Measurements from ENCODE around the gene PKD2L1.
"Not testable (repeated sequence)": the region's sequence is repeated elsewhere in the genome, so short reads cannot be mapped to it uniquely, and the experiment has no call there.

Gene PKD2L1

DNA sequence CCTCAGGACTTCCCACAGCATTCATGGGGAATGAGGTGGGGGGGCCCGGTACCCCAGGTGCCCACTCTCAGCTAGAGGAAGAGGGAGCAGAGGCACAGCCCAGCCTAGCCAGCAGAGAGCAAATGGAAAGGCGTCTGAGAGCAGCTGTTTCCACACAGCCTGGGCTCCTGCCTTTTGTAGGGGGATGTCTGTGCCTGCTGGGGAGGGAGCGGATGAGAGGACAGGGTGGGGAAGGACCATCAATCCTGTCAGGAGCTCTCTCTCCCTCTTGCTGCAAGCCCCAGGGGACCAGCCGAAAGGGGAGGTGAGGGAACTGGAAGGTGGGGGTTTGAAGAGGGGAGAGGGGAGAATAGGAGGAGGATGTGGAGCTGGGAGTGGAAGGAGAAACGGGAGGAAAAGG lies at the start of gene PKD2L1:
PKD2L1 (minus strand) TSS at position 150 of the 400 bp plus-strand sequence; CDS start at position 25, 125 bp downstream.
- DNase-seq: no peak

DNA sequence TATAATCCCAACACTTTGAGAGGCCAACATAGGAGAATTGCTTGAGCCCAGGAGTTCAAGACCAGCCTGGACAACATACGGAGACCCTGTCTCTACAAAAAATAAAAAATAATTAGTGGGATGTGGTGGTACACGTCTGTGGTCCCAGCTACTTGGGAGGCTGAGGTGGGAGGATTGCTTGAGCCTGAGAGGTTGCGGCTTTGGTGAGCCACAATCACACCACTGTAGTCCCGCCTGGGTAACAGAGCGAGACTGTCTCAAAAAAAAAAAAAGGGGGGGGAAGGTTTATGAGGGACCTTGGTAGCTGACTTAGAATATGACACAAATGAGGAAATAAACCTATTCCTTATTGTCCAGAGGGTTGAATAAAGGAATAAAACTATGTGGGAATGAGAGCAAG lies 47.8 kb upstream of the PKD2L1 start:
- no peak for DNase-seq

DNA sequence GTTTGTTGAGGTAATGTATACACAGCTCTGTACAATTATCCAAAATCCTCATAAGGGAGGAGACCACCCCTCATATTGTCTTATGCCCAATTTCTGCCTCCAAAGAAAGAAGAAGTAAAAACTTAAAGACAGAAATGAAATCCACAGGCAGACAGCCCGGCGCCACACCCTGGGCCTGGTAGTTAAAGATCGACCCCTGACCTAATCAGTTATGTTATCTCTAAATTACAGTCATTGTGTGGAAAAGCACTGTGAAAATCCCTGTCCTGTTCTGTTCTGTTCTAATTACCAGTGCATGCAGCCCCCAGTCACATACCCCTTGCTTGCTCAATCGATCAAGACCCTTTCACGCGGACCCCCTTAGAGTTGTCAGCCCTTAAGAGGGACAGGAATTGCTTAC lies 46.6 kb upstream of the PKD2L1 start:
- DNase-seq: not testable (repeated sequence)

DNA sequence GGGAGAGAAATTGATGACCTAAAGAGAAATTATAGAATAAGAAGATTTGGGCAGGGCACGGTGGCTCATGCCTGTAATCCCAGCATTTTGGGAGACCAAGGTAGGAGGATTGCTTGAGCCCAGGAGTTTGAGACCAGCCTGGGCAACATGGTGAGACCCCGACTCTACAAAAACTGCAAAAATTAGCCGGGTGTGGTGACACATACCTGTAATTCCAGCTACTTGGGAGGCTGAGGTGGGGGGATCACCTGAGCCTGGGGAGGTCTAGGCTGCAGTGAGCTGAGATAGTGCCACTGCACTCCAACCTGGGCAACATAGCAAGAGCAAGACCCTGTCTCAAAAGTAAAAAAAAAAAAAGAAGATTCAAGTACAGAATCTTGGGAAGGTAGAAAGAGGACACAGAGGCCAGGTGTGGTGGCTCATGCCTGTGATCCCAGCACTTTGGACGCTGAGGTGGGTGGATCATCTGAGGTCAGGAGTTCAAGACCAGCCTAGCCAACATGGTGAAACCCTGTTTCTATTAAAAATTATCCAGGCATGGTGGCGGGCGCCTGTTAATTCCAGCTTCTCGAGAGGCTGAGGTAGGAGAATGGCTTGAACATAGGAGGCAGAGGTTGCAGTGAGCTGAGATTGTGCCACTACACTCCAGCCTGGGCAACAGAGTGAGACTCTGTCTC lies 44.8 kb upstream of the PKD2L1 start:
- not testable (repeated sequence) for DNase-seq

DNA sequence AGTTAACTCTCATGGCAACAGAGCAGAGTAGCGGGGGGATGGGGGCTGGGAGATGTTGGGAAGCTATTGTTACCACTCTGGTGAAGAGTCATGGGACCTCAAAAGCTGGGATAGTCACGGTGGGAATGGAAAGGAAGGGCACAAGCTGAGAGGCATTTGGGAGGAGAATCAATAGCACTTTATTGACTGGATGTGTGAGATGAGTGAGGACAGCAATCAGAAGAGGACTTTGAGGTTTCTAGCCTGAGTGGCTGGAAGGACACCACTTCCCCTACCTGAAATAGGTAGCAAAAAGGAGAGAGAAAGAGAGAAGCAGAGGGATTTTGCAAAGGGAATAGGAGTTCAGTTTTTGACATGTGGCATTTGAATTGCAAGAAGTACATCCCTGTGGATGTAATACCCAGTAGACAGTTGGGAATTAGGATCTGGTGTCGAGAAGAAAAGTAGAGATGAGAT lies 44.2 kb upstream of the PKD2L1 start:
- DNase-seq: no peak

DNA sequence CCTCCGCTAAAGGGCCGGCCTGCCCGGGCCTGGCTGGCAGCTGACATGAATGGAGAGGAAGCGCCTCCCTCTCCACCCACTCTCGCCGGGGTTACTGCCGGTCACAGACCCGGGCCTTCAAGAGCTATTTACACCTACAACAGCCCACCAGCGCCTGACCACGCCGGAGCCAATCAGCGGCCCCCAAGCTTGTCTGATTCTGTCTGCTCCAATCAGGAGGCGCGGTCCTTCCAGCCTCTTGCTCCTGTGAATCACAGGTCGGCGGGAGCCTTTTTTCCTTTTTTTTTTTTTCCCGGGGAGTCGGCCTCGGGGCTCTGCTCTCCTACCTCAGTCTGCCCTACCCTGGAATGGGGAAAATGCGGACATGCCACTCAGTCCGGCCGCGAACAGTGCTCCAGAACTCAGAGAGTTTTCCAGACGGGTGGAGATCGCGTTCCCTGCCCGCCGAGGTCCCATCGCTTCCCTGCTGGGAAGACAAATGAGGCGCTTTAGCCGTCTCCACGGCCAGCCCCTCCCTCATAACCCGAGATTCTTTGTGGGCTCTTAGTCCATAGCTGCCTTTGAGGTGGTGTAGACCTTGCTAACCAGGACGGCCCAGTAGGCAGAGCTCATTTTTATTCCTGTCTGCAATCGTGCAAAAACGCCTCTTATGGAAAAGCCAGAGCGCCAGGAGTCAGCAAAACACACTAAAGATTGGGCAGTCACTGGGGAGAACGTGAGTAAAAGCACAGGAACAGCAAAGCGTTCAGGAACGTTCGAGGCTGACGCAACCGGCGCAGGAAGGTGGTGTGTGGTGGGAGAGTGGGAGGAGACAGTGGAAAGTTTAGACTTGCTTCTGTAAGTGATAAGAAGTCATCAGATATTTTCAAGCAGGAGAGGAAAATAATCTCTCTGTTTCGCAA lies 43.5 kb upstream of the PKD2L1 start:
- DNase-seq: peak; percentile 79

DNA sequence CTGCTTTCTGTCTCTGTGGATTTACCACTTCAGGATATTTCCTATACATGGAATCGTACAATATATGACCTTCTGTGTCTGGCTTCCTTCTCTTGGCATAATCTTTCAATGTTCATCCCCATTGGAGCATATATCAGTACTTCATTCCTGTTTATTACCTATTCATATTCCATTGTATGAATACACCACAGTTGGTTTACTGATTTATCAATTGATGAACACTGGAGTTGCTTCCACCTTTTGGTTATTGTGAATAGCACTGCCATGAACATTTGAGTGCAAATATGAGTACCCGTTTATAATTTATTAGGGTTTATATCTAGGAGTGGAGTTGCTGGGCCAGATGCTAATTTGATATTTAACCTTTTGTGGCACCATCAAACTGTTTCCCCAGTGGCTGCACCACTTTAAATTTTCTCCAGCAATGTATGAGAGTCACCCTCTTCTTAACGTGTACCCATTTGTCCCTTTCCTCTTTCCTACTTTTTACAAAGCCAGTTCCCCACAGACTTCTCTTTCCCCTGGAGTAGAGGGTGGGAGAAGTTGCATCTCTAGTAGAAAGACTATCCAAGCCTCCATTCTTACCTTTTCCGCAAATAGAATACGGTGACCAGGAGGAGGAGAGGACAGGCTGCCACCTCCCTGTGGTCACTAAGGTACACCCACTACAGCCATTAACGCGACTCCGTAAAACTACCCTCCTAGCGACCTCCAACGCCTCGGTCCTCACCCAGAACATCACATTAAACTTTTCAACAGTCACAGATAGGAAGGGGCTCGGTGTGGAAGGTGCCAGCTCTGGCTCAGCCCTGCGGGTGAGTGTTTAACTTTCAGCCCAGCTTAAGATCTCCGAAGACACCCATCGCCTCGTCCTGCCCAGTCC lies 42.6 kb upstream of the PKD2L1 start:
- no peak for DNase-seq

DNA sequence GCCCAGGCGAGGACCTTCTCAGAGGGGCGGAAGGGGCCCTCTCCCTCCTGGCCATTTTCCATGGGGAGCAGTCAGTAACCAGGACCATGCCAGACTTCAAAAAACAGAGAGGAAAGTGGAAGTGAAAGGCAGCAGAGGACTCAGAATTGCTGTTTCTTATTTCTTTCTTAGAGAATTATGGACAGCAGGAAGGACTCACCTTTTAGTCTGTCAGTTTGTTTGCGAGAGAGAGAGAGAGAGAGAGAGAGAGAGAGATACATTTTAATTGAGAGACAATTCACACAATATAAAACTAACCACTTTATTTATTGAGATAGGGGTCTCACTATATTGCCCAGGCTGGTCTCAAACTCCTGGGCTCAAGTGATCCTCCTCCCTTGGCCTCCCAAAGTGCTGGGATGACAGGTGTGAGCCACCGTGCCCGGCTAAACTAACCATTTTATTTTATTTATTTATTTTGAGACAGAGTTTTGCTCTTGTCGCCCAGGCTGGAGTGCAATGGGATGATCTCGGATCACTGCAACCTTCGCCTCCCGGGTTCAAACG lies 41.5 kb upstream of the PKD2L1 start:
- DNase-seq: no peak

DNA sequence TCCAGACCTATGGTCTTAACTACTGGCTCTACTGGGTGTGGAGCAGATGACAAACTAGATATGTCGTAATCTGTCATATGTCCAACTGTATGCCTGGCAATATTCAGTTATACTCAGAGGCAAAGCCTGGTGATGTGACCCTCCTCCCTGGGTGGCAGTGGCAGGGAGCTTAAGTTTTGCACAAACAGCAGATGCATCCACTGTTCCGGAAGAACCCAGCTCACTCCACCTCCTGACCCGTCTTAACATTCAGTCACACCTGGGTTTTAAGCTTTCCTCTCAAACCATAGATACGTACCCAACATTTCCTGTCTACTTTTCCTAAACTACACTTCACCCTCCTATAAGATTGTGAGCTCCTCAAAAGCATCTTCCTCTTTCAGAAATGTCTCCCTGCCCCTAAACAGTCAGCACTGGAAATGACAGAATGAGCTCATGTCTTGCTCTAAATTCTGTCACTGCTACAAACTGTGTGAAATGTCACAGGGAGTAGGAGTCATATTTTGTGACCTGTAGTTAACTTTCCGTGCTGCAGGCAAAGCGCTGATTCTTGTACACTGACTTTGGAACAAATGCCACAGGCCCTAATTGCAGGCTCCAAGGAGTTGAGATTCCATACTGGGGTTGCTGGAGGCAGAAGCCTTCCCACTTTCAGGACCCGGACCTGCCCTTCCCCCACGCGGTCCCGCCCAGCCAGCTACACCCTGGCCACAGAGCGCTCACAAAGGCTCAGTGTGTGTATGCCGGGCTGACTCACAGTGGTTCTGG lies 40.9 kb upstream of the PKD2L1 start:
- DNase-seq: peak; percentile 67

DNA sequence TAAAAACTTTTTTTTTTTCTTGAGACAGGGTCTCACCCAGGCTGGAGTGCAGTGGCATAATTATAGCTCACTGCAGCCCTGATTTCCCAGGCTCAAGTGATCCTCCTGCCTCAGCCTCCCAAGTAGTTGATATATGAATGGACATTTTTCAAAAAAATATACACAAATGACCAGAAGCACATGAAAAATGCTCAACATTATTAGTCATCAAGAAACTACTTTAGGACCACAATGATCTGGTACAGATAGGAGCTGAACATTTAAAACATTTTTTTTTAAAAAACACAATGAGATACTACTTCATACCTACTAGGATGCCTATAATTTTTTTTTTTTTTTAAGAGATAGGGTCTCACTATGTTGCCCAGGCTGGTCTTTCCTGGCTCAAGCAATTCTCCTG lies 38.7 kb upstream of the PKD2L1 start:
- no peak for DNase-seq

DNA sequence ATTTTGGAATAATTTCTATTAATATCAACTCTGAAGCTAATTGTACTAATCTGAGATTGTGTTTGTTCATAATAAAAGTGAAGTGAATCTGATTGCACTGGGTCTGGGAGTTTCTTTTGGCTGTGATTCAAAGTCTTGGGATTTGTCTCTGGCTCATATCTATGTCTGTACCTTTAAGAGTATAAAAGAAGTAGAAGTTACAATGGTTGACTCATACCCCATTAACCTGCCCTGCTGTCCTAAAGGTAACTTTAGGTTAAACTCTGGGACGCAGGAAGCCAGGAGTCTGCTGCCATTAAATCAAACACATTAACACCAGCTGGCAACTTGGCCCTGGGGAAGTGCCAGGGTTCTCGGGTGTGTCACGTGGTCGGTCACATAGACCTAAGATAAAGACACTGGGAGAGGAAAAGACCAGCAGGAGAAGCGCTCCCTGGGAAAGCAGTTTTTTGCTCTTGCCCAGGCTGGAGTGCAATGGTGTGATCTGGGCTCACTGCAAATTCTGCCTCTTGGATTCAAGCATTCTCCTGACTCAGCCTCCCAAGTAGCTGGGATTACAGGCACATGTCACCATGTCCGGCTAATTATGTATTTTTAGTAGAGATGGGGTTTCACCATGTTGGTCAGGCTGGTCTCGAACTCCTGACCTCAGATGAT lies 34.8 kb upstream of the PKD2L1 start:
- DNase-seq: no peak

DNA sequence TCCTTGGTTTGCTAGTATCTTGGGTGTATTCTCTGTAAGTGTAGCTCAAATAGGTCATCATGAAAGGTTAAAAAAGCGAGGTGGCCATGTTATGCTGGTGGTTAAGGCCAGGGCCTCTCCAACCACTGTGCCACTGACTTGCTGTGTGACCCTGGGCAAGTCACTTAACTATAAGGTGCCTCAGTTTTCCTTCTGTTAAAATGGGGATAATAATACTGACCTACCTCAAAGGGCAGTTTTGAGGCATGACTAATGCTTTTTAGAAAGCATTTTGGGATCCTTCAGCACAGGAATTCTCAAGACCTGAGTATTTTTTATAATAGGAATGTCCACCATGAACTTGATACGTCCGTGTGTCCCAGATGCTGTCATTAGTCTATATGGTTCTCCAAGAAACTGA lies 34.1 kb upstream of the PKD2L1 start:
- DNase-seq: no peak

DNA sequence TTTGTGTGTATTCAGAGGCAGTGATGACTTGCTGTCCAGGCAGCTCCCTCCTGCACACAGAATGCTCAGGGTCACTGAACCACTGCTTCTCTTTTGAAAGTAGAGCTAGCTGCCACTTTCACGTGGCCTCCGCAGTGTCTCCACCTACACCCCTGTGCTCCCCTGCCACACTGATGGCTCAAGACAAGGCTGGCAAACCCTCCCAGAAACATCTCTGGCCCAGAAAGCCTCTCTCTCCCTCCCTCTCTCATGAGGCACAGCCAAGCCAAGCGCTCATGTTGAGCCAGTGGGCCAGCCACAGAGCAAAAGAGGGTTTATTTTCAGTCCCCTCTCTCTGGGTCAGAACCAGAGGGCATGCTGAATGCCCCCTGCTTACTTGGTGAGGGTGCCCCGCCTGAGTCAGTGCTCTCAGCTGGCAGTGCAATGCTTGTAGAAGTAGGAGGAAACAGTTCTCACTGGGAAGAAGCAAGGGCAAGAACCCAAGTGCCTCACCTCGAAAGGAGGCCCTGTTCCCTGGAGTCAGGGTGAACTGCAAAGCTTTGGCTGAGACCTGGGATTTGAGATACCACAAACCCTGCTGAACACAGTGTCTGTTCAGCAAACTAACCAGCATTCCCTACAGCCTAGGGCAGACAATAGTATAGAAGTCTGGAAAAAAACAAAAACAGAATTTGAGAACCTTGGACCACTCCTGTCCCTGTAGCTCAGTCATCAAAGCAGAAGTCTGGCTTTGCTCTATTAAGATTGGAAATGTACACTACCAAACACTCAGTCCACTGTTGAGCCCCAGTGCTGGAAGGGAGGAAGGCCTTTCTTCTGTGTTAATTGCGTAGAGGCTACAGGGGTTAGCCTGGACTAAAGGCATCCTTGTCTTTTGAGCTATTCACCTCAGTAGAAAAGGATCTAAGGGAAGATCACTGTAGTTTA lies 32.8 kb upstream of the PKD2L1 start:
- no peak for DNase-seq

DNA sequence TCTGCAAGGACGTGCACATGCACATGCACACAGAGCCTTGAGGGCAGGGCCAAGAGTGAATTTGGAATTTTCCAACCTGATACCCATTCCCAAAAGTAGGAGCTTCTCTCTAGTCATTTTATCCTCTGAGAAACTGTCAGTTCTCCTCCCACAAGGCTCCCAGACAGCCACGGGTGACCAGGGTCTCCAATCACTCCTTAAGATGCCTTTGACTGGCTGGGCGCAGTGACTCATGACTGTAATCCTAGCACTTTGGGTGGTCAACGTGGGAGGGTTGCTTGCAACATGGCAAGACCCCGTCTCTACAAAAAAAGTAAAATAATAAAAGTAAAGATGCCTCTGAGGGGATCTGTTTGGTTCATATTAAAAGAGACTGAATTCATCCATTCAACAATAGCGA lies 30.2 kb upstream of the PKD2L1 start:
- DNase-seq: no peak

DNA sequence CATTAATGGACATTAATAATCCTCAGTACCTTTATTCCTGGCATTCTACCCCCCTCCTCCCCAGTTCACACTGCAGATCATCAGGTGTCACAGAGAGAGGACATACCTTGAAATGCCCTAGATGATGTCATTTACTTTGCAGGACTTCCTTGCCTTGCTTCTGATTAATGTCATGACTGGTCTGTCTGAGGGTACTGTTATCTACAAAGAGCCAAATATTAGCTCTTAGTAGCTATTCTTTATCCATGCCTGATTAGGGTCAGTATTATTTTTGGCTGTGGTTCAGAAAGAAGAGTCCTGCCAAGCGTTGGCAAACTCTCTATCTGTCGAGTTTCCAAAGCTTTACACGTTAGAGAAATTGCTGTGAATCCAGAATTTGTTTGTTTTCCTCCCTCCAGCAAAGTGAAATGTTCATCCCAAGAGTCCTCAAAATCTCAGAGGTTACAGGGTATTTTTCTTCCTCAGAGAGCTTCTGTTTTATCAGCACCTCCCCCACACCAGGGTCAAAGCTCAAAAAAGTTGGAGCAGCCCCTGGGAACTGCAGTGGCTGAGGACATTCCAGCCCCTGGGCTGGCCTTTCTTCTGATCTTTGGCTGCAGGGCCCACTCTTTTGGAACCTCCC lies 29.6 kb upstream of the PKD2L1 start:
- no peak for DNase-seq

DNA sequence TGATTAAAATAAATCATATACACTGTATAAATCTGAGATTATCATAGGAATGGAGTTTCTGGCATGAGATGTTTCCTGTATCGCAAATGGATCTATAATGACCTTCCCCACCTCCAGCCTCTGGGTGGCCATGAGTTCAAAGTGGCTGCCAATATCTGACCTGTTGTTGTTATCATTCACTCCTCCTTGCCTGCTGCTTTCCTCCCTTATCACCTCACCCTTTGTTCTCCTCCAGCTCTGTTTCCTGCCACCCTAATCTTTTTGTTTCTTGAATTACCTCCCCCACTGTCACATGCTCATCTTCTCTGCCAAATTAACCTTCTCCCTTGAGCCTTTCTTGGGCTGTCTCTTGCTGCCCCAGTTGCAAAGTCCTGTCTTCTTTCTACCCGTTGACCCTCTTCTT lies 29.0 kb upstream of the PKD2L1 start:
- no peak for DNase-seq

DNA sequence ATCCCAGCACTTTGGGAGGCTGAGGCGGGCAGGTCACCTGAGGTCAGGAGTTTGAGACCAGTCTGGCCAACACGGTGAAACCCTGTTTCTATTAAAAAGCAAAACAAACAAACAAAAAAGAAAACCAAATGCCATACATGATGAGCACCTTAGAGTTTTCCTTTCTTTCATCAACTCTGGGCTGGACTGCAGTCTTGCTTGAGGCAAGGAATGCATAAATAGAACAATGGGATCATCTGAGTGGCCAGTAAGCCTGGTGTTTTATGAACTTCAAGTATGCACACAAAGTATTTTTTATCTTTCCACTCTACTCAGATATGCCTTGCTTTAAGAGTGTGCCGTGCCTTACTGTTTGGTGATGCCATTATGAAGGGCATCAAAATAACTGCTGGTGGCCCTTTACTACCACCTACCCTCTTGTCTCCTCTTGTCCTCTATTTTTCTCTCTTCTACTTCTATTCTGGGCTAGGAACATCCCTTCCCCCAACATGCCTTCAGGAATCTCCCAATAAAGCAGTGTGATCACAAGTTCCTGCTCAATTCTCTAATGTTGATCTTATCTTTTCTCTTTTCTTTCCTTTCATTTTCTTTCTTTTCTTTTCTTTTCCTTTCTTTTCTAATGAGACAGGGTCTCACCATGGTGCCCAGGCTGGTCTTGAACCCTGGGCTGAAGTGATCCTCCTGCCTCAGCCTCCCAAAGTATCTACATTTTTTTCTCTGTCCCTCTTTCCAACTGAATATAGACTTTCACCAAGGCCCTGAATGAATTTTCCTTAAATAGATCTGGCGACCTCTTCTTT lies 27.2 kb upstream of the PKD2L1 start:
- no peak for DNase-seq

DNA sequence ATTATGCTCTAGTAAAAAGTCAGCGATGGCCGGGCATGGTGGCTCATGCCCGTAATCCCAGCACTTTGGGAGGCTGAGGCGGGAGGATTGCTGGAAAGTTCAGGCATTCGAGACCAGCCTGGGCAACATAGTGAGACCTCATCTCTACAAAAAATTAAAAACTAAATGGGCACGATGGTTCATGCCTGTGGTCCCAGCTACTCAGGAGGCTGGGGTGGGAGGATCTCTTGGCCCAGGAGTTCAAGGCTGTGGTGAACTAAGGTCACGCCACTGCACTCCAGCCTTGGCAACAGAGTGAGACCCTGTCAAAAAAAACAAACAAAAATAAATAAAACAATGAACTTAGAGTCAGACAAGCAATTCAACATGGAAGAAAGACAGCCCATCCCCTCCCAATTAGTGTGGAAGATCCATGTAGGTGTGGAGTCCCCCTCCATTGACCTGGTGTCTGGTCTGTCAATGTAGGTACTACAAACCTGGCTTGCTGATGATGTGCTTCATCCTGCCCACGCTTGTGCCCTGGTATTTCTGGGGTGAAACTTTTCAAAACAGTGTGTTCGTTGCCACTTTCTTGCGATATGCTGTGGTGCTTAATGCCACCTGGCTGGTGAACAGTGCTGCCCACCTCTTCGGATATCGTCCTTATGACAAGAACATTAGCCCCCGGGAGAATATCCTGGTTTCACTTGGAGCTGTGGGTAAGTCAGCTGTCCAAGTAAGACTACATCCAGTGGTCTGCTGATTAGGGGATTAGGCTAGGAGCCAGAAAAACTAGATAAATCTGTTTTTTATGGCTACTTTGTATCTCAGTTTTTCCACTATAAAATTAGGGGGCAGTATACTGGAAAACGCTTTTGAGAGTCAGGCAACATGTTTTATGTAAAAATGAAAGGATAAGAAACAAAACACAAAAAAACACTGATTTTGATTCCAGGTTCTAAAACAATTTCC lies 26.3 kb upstream of the PKD2L1 start:
- DNase-seq: no peak

All from activated T-cell treated with anti-CD3 and anti-CD28 coated beads, Interleukin-2, amount 50 U/mL, for 1 hour (primary cell).